NT2/D1 (cell line): ENCODE data around the gene PLXNA3.
A peak's percentile ranks its signal among the peaks of the same experiment; 100 is the strongest.

Experiments used
- DNase-seq: peaks from one replicate; pipeline ENCODE4 v3.0.0-alpha.2; 2011; ENCODE audit warnings: low read depth, low spot score
- H3K27me3 ChIP-seq: 2 replicates; pipeline ENCODE4 v1.6.0; 2011; ENCODE audit warnings: mild to moderate bottlenecking; ENCODE audit not compliant: insufficient read length, insufficient read depth
- H3K36me3 ChIP-seq: 2 replicates; pipeline ENCODE4 v1.6.1; 2011; ENCODE audit warnings: mild to moderate bottlenecking, low read length, mixed read lengths; ENCODE audit not compliant: insufficient read depth, insufficient read length
- H3K4me1 ChIP-seq: 2 replicates; pipeline ENCODE4 v1.5.1; 2011; ENCODE audit not compliant: insufficient read depth, insufficient read length
- H3K4me3 ChIP-seq: 2 replicates; pipeline ENCODE4 v1.5.1; 2011; ENCODE audit warnings: low read depth; ENCODE audit not compliant: insufficient read length
- H3K9ac ChIP-seq: 2 replicates; pipeline ENCODE4 v1.6.0; 2011; ENCODE audit warnings: low read depth; ENCODE audit not compliant: insufficient read length
- H3K9me3 ChIP-seq: 2 replicates; pipeline ENCODE4 v1.5.1; 2011; ENCODE audit warnings: mild to moderate bottlenecking, low read length; ENCODE audit not compliant: insufficient read depth
- SUZ12 ChIP-seq: IDR thresholded peaks from 2 replicates; pipeline ENCODE4 v1.6.1; 2011; ENCODE audit not compliant: insufficient read length, insufficient read depth; ENCODE audit errors: extremely low read depth
- YY1 ChIP-seq: IDR thresholded peaks from 2 replicates; pipeline ENCODE4 v1.6.1; 2011; ENCODE audit not compliant: insufficient read length, insufficient read depth
- ZNF274 ChIP-seq: IDR thresholded peaks from 2 replicates; pipeline ENCODE4 v1.6.1; 2011; ENCODE audit warnings: mild to moderate bottlenecking, low read depth, low read length

Gene PLXNA3

GRCh38 chrX:154458116-154458953, at the start of gene PLXNA3:
PLXNA3 (plus strand) TSS chrX:154458281; CDS start chrX:154460184, 1,903 bp downstream.
- peak within 1 kb of the TSS; percentile 67 for H3K9ac ChIP-seq
- no peaks in the 10 kb centered on the region for H3K9me3 ChIP-seq
- H3K36me3 ChIP-seq: peaks cover 16% of the 10 kb centered on the region
- peak within 1 kb of the TSS; percentile 54 for H3K4me3 ChIP-seq
- TF ChIP-seq ZNF274 (no peak), SUZ12 (no peak), YY1 (no peak)
- H3K27me3 ChIP-seq: no peaks in the 10 kb centered on the region
- H3K4me1 ChIP-seq: no peaks in the 10 kb centered on the region
- DNase-seq: no peak

GRCh38 chrX:154408659-154409221, 49.3 kb upstream of the PLXNA3 start:
- TF ChIP-seq ZNF274: no peak
- TF ChIP-seq SUZ12: no peak
- TF ChIP-seq YY1: no peak
- no peak for DNase-seq
- peak overlapping the region; percentile 64 for H3K9ac ChIP-seq
- no peaks in the 10 kb centered on the region for H3K27me3 ChIP-seq
- H3K4me3 ChIP-seq: peak overlapping the region; percentile 18
- H3K4me1 ChIP-seq: peaks cover 1% of the 10 kb centered on the region
- peaks cover 3% of the 10 kb centered on the region for H3K36me3 ChIP-seq
- H3K9me3 ChIP-seq: no peaks in the 10 kb centered on the region

GRCh38 chrX:154409222-154409871, 48.7 kb upstream of the PLXNA3 start, which contains the start of gene DNASE1L1:
DNASE1L1 (minus strand) TSS chrX:154409254; CDS start chrX:154405568, 3,686 bp downstream.
- no peak for DNase-seq
- peak within 1 kb of the TSS; percentile 18 for H3K4me3 ChIP-seq

GRCh38 chrX:154411981-154412340, 46.1 kb upstream of the PLXNA3 start:
- H3K36me3 ChIP-seq: peaks cover 6% of the 10 kb centered on the region
- DNase-seq: no peak
- peak overlapping the region; percentile 50 for H3K4me3 ChIP-seq

More at GRCh38 chrX:154409222-154409871, 48.7 kb upstream of the PLXNA3 start, which contains the start of gene DNASE1L1:
- no peak for TF ChIP-seq SUZ12
- no peak for TF ChIP-seq ZNF274
- TF ChIP-seq YY1: no peak
- Histone ChIP-seq H3K9ac (peak within 1 kb of the TSS; percentile 64), H3K4me1 (peaks cover 1% of the 10 kb centered on the region), H3K36me3 (peaks cover 6% of the 10 kb centered on the region), H3K9me3 (no peaks in the 10 kb centered on the region), H3K27me3 (no peaks in the 10 kb centered on the region)

GRCh38 chrX:154412468-154412867, 45.6 kb upstream of the PLXNA3 start:
- H3K9ac ChIP-seq: no peak overlapping the region
- no peaks in the 10 kb centered on the region for H3K9me3 ChIP-seq
- no peak for DNase-seq
- H3K36me3 ChIP-seq: peaks cover 6% of the 10 kb centered on the region
- H3K27me3 ChIP-seq: no peaks in the 10 kb centered on the region
- TF ChIP-seq ZNF274: no peak
- TF ChIP-seq YY1: no peak
- no peak for TF ChIP-seq SUZ12
- no peak overlapping the region for H3K4me3 ChIP-seq
- H3K4me1 ChIP-seq: peaks cover 1% of the 10 kb centered on the region

More at GRCh38 chrX:154411981-154412340, 46.1 kb upstream of the PLXNA3 start:
- Histone ChIP-seq H3K9ac (peak overlapping the region; percentile 76), H3K27me3 (no peaks in the 10 kb centered on the region), H3K4me1 (peaks cover 1% of the 10 kb centered on the region), H3K9me3 (no peaks in the 10 kb centered on the region)
- no peak for TF ChIP-seq SUZ12
- TF ChIP-seq ZNF274: no peak
- no peak for TF ChIP-seq YY1

GRCh38 chrX:154413142-154413541, 44.9 kb upstream of the PLXNA3 start:
- H3K4me1 ChIP-seq: peaks cover 1% of the 10 kb centered on the region
- H3K36me3 ChIP-seq: peaks cover 6% of the 10 kb centered on the region
- TF ChIP-seq YY1 (no peak), SUZ12 (no peak), ZNF274 (no peak)
- no peak overlapping the region for H3K4me3 ChIP-seq
- no peak overlapping the region for H3K9ac ChIP-seq
- DNase-seq: no peak
- no peaks in the 10 kb centered on the region for H3K27me3 ChIP-seq
- no peaks in the 10 kb centered on the region for H3K9me3 ChIP-seq
